Upper lobe of left lung (tissue), 4 donors: ENCODE data around the gene RAB40B.

Experiments
- EP300 ChIP-seq, 4 donors: sonication (generic); formaldehyde crosslinking; IDR thresholded peaks; one replicate each; pipeline ENCODE4 v1.5.1; 2017; ENCODE audit warnings: antibody characterized with exemption in 4 of 4, control low read depth in 2 of 4
- POLR2A ChIP-seq, 4 donors: fragments of 450-650 bp; IDR thresholded peaks; one replicate each; pipeline ENCODE4 v1.5.1; 2016 to 2017; ENCODE audit warnings: antibody characterized with exemption in 4 of 4, mild to moderate bottlenecking in 2 of 4
- POLR2AphosphoS5 ChIP-seq, 2 donors: sonication (generic); formaldehyde crosslinking; IDR thresholded peaks; one replicate each; pipeline ENCODE4 v1.5.1; 2017; ENCODE audit warnings: antibody characterized with exemption in 2 of 2
- TF ChIP-seq, protein P1 (sequence below), 6 experiments: fragments of 450-650 bp in 4 of 6; fragments of 200-600 bp in 2 of 6; sonication (generic) in 2 of 6; IDR thresholded peaks; one replicate each; pipeline ENCODE4 v1.5.1; 2016 to 2019; ENCODE audit warnings: antibody characterized with exemption in 6 of 6

- TF ChIP-seq, protein P1, sequence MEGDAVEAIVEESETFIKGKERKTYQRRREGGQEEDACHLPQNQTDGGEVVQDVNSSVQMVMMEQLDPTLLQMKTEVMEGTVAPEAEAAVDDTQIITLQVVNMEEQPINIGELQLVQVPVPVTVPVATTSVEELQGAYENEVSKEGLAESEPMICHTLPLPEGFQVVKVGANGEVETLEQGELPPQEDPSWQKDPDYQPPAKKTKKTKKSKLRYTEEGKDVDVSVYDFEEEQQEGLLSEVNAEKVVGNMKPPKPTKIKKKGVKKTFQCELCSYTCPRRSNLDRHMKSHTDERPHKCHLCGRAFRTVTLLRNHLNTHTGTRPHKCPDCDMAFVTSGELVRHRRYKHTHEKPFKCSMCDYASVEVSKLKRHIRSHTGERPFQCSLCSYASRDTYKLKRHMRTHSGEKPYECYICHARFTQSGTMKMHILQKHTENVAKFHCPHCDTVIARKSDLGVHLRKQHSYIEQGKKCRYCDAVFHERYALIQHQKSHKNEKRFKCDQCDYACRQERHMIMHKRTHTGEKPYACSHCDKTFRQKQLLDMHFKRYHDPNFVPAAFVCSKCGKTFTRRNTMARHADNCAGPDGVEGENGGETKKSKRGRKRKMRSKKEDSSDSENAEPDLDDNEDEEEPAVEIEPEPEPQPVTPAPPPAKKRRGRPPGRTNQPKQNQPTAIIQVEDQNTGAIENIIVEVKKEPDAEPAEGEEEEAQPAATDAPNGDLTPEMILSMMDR (IDR thresholded peaks at IDR 0.05), result no peak
- TF ChIP-seq POLR2A (IDR thresholded peaks at IDR 0.05) (no peak), POLR2AphosphoS5 (IDR thresholded peaks at IDR 0.05) (no peak), EP300 (IDR thresholded peaks at IDR 0.05) (no peak)
Observed at GRCh38 chr17:82704886-82705285, 6.4 kb upstream of the RAB40B start.
